BLaER1 treated with 17β-estradiol and CSF1 and Interleukin-3, amounts not matched to agents 10 nM and 100 nM (cell line): Measurements from ENCODE around the gene HMGCL.

Experiments used
- H3K27ac ChIP-seq, 11 experiments: shearing (Covaris generic); formaldehyde crosslinking; 2 replicates each; pipeline ENCODE4 v1.8.1; 2022
- H3K27me3 ChIP-seq, 11 experiments: shearing (Covaris generic); formaldehyde crosslinking; 2 replicates each; pipeline ENCODE4 v1.8.1; 2022
- H3K36me3 ChIP-seq, 11 experiments: shearing (Covaris generic); formaldehyde crosslinking; 2 replicates each; pipeline ENCODE4 v1.8.1; 2022
- H3K4me1 ChIP-seq, 10 experiments: shearing (Covaris generic); formaldehyde crosslinking; 2 replicates each; pipeline ENCODE4 v1.8.1; 2022
- H3K4me2 ChIP-seq, 11 experiments: shearing (Covaris generic); formaldehyde crosslinking; 2 replicates each; pipeline ENCODE4 v1.8.1; 2022
- H3K4me3 ChIP-seq, 10 experiments: shearing (Covaris generic); formaldehyde crosslinking; 2 replicates each; pipeline ENCODE4 v1.8.1; 2022
- H3K9ac ChIP-seq, 11 experiments: shearing (Covaris generic); formaldehyde crosslinking; 2 replicates each; pipeline ENCODE4 v1.8.1; 2022
- H3K9me3 ChIP-seq, 11 experiments: shearing (Covaris generic); formaldehyde crosslinking; replicated peaks in 1 of 11; 2 replicates each; pipeline ENCODE4 v1.8.1; 2022
- H4K20me1 ChIP-seq, 11 experiments: shearing (Covaris generic); formaldehyde crosslinking; 2 replicates each; pipeline ENCODE4 v1.8.1; 2022
- Cebpa-rat ChIP-seq, 11 experiments: shearing (Covaris generic); IDR thresholded peaks; 2 replicates each; pipeline ENCODE4 v1.8.1; 2022

The HMGCL gene

DNA sequence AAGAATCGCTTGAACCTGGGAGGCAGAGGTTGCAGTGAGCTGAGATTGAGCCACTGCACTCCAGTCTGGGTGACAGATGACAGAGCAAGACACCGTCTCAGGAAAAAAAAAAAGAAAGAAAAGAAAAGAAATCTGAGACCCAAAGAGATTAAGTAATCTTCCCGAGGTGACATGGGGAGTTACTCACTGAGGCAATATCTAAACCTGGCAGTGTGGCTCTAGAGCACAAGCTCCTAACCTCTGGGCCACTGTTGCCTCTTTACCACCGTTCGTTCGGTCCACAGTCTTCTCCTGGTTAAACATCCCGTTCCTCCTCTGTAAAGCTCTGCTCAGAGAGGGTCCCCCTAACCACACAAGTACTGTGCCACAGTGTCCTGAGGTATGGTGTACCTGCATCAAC, 1.5 kb downstream of the HMGCL start:
- no peak overlapping the region; a peak in 1 of 22 replicates for H3K27ac ChIP-seq
- H3K27me3 ChIP-seq: no peaks in the 10 kb centered on the region
- TF ChIP-seq Cebpa-rat (IDR thresholded peaks at IDR 0.05): no peak
- H3K36me3 ChIP-seq: peaks cover 8 to 21% (median 13%) of the 10 kb centered on the region in 11 experiments; a peak in 17 of 22 replicates
- peak overlapping the region; percentile 80 to 96 (median 93) for H3K4me2 ChIP-seq
- peak overlapping the region in 5 of 11 experiments; percentile 96 to 99 (median 99); a peak in 5 of 22 replicates for H3K9ac ChIP-seq
- peaks cover 17 to 33% (median 21%) of the 10 kb centered on the region in 10 experiments for H3K4me1 ChIP-seq
- peaks cover 0 to 23% (median 0%) of the 10 kb centered on the region in 11 experiments; a peak in 2 of 22 replicates for H4K20me1 ChIP-seq
- peak overlapping the region in 6 of 10 experiments; percentile 74 to 95 (median 90); a peak in 5 of 20 replicates for H3K4me3 ChIP-seq
- H3K9me3 ChIP-seq: no peaks in the 10 kb centered on the region

DNA sequence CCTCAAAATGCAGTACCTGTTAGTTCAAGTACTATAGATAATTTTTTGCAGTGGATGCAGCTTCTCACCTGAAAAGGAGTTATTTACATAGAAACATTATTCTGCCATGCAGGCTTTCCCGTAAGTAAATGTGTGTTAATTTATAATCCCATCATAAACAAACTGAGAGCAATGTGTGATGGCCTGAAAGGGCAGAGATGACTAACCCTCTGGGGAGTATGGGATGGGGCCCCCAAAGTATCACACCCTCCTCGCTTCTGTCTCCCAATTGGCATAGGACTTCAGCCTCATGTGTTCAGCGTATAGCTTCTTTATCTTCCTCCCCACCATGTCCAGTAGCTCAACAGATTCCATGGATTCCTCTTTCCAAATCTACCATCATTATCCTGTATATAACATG, 7.6 kb downstream of the HMGCL start:
- TF ChIP-seq Cebpa-rat (IDR thresholded peaks at IDR 0.05): no peak

DNA sequence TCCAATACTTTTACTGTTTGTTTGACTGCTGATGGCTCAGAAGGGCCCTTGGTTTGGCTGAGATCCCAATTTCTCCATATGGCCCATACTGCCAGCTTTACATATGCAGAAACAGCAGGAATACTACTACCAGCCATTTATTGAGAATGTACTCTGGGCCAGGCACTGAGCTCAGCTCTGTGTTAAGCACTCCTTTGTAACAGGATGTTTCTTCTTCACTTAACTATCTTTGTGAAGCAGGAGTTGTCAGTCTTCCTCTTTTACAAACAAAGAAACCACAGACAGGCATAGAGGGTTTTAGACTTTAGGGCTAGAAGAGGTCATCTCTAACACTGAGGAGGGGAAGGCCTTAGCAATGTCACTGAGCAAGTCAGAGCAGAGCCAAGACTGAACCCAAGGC, 8.3 kb downstream of the HMGCL start:
- Histone ChIP-seq H3K4me3 (no peak overlapping the region), H3K4me1 (peaks cover 0 to 27% (median 7%) of the 10 kb centered on the region in 10 experiments; a peak in 10 of 20 replicates), H3K9ac (peak overlapping the region in 5 of 11 experiments; percentile 5 to 25 (median 15); a peak in 3 of 22 replicates), H3K27ac (peak overlapping the region in 2 of 11 experiments; percentile 21 to 37; a peak in 3 of 22 replicates), H3K9me3 (no peaks in the 10 kb centered on the region), H3K4me2 (peak overlapping the region in 5 of 11 experiments; percentile 11 to 45 (median 16); a peak in 7 of 22 replicates), H4K20me1 (peaks cover 0 to 20% (median 0%) of the 10 kb centered on the region in 11 experiments; a peak in 2 of 22 replicates), H3K36me3 (peaks cover 57 to 89% (median 75%) of the 10 kb centered on the region in 11 experiments), H3K27me3 (no peaks in the 10 kb centered on the region)
- no peak for TF ChIP-seq Cebpa-rat (IDR thresholded peaks at IDR 0.05)

More for the DNA sequence above, 7.6 kb downstream of the HMGCL start:
- 0 out of 22 replicates have a peak overlapping the region, but pooled peaks of 1 of the 11 experiments have one; percentile 37 for H3K27ac ChIP-seq
- H3K4me1 ChIP-seq: peaks cover 0 to 27% (median 7%) of the 10 kb centered on the region in 10 experiments; a peak in 10 of 20 replicates
- peak overlapping the region in 3 of 11 experiments; percentile 15 to 25 (median 21); a peak in 3 of 22 replicates for H3K9ac ChIP-seq
- peaks cover 0 to 23% (median 0%) of the 10 kb centered on the region in 11 experiments; a peak in 2 of 22 replicates for H4K20me1 ChIP-seq
- H3K4me2 ChIP-seq: peak overlapping the region in 3 of 11 experiments; percentile 7 to 45 (median 16); a peak in 3 of 22 replicates
- H3K36me3 ChIP-seq: peaks cover 57 to 82% (median 69%) of the 10 kb centered on the region in 11 experiments
- no peaks in the 10 kb centered on the region for H3K27me3 ChIP-seq
- no peaks in the 10 kb centered on the region for H3K9me3 ChIP-seq
- H3K4me3 ChIP-seq: no peak overlapping the region

DNA sequence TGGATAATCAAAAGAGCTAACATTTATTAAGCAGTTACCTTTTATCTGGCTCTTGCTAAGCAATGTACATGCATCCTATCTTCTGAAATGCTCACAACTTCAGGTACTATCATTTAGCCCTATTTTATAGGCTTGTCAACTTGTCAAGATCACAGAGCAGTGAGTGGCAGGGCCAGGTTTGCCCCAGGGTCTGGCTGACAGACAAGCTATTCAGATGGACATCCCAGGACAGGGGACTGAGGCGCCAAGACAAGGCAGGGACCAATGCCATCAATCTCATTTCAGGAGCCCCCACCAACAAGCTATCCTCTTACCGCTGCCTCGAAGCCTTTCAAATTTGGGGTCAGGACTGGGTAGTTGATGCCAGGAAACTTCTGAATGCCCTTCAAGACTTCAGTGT, 8.9 kb downstream of the HMGCL start:
- H4K20me1 ChIP-seq: peaks cover 0 to 16% (median 0%) of the 10 kb centered on the region in 11 experiments; a peak in 2 of 22 replicates
- no peaks in the 10 kb centered on the region for H3K9me3 ChIP-seq
- H3K4me3 ChIP-seq: no peak overlapping the region
- TF ChIP-seq Cebpa-rat (IDR thresholded peaks at IDR 0.05): no peak
- no peaks in the 10 kb centered on the region for H3K27me3 ChIP-seq
- 0 out of 22 replicates have a peak overlapping the region, but pooled peaks of 2 of the 11 experiments have one; percentile 8 to 25 for H3K9ac ChIP-seq
- H3K4me2 ChIP-seq: peak overlapping the region in 1 of 11 experiments; percentile 45; a peak in 1 of 22 replicates
- peaks cover under 1 to 29% (median 10%) of the 10 kb centered on the region in 10 experiments; a peak in 17 of 20 replicates for H3K4me1 ChIP-seq
- peak overlapping the region in 1 of 11 experiments; percentile 37; a peak in 1 of 22 replicates for H3K27ac ChIP-seq
- H3K36me3 ChIP-seq: peaks cover 57 to 95% (median 75%) of the 10 kb centered on the region in 11 experiments

DNA sequence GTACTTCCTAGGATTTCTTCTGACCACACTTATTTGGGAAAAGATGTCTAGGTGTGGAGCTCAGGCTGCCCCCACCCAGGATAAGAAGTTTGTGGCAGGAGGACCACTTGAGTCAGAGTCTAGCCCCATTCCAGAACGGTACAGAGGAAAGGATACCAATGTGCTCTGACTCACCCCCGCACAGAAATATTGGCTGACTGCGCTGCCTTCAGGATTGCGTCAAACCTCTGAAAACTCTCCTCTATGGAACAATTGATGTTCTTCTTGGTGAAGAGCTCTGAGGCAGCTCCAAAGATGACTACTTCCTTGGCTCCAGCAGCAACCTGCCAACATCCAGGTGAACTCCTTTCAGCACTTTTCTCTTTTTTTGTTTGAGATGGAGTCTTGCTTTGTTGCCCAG, 11.2 kb downstream of the HMGCL start:
- Histone ChIP-seq H3K9ac (no peak overlapping the region), H3K27ac (no peak overlapping the region), H3K36me3 (peaks cover 51 to 78% (median 62%) of the 10 kb centered on the region in 11 experiments), H3K4me2 (no peak overlapping the region), H3K27me3 (no peaks in the 10 kb centered on the region), H3K9me3 (no peaks in the 10 kb centered on the region), H3K4me3 (no peak overlapping the region), H3K4me1 (peaks cover 17 to 45% (median 26%) of the 10 kb centered on the region in 10 experiments), H4K20me1 (no peaks in the 10 kb centered on the region; a peak in 2 of 22 replicates)
- TF ChIP-seq Cebpa-rat (IDR thresholded peaks at IDR 0.05): no peak

DNA sequence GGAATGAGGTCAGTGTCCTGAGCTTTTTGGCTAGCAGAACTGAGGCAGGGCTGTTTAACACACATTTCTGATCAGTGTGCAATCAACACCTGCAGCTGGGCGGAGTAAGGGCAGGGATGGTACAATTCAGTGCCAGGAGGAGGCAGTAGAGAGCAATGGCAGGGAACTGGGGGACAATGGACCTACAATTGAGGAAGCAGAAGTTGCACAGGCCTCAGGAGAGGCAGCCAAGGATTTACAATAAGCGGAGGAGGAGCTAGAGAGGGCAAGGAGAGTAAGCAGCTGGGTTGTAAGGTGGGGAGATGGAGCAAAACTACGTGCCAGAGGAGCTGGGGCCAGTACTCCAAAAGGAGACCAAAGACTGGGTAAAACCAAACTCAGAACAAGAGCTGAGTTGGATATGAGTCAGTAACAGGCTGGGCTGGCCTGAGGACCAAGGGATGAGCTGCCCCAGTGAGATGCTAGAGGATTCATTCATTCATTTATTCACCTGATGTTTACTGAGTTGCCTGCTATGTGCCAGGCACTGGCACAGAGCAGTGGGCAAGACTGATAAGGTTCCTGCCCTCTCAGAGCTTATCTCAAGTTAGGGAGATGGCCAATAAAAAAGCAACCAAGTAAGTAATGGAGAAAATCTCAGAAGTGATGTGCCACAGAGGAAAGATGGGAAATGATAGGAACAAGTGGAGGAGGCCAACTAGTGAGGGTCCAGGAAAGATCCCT, 14.2 kb downstream of the HMGCL start:
- Histone ChIP-seq H3K27me3 (no peaks in the 10 kb centered on the region), H3K4me1 (peaks cover 19 to 49% (median 37%) of the 10 kb centered on the region in 10 experiments), H3K36me3 (peaks cover 22 to 67% (median 37%) of the 10 kb centered on the region in 11 experiments), H4K20me1 (no peaks in the 10 kb centered on the region), H3K4me2 (peak overlapping the region; percentile 17 to 83 (median 50); a peak in 18 of 22 replicates), H3K9ac (peak overlapping the region in 4 of 11 experiments; percentile 2 to 45 (median 32); a peak in 7 of 22 replicates), H3K4me3 (no peak overlapping the region), H3K27ac (peak overlapping the region in 6 of 11 experiments; percentile 3 to 62 (median 46); a peak in 10 of 22 replicates), H3K9me3 (no peaks in the 10 kb centered on the region)
- no peak for TF ChIP-seq Cebpa-rat (IDR thresholded peaks at IDR 0.05)

DNA sequence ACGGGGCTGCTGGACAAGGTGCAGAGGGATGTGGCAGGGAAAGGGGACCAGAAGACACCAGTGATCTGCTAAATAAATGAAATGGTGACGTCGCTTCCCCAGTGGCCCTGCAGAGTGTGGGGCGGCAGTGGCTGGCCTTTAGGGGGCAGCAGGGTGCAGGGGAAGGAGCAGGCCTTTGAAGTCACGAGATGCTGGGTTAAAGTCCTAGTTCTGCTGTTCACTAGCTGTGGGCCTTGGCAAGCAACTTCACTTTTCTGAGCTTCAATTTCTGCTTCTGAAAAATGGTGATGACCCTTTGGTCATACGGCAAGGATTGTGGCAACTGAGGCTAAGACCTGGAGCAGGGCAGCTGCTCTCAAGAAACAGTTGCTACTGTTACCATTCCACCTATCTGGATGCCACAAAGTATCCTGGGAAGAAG, 15.5 kb downstream of the HMGCL start:
- Histone ChIP-seq H3K4me2 (peak overlapping the region; percentile 21 to 83 (median 44); a peak in 16 of 22 replicates), H3K4me1 (peaks cover 19 to 59% (median 39%) of the 10 kb centered on the region in 10 experiments), H3K9ac (peak overlapping the region in 2 of 11 experiments; percentile 17 to 45; a peak in 2 of 22 replicates), H3K36me3 (peaks cover 11 to 57% (median 27%) of the 10 kb centered on the region in 11 experiments; a peak in 21 of 22 replicates), H3K27me3 (no peaks in the 10 kb centered on the region), H3K4me3 (no peak overlapping the region), H4K20me1 (no peaks in the 10 kb centered on the region), H3K27ac (peak overlapping the region in 9 of 11 experiments; percentile 2 to 65 (median 19); a peak in 7 of 22 replicates), H3K9me3 (no peaks in the 10 kb centered on the region)
- TF ChIP-seq Cebpa-rat (IDR thresholded peaks at IDR 0.05): no peak

DNA sequence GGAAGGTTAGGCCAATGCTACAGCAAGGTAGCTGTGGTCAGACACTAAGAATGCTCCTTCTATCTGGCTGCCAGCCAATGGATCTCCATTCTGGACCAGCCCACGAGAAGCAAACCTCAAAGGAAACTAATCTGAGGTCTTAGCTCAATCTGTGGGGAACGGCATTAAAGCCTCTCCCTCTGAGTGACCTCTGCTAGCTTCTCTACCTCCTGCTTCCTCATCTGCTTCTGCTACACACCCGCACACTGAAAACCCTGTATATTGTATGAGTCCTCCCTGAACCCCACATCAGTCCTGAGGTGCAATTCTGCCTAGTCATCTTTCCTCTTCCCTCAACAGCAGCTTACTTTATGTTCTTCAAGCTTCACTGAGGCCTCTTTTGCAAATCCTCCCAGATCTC, 17.8 kb downstream of the HMGCL start:
- H4K20me1 ChIP-seq: no peaks in the 10 kb centered on the region
- H3K27ac ChIP-seq: peak overlapping the region in 7 of 11 experiments; percentile 2 to 50 (median 24); a peak in 7 of 22 replicates
- peaks cover 3 to 51% (median 11%) of the 10 kb centered on the region in 11 experiments; a peak in 15 of 22 replicates for H3K36me3 ChIP-seq
- H3K9me3 ChIP-seq: no peaks in the 10 kb centered on the region
- peak overlapping the region in 9 of 11 experiments; percentile 7 to 83 (median 50); a peak in 14 of 22 replicates for H3K4me2 ChIP-seq
- peaks cover 19 to 71% (median 42%) of the 10 kb centered on the region in 10 experiments for H3K4me1 ChIP-seq
- no peaks in the 10 kb centered on the region for H3K27me3 ChIP-seq
- H3K4me3 ChIP-seq: no peak overlapping the region
- TF ChIP-seq Cebpa-rat (IDR thresholded peaks at IDR 0.05): no peak
- H3K9ac ChIP-seq: peak overlapping the region in 7 of 11 experiments; percentile 9 to 52 (median 21); a peak in 7 of 22 replicates
